Stimulated activated CD4-positive, alpha-beta T cell treated with anti-CD3 and anti-CD28 coated beads, Interleukin-12 subunit alpha, Interleukin-12 subunit beta, amount 100 ng/mL, for 4 hours (primary cell): ENCODE data around the gene SEMA3F.
"Not testable (repeated sequence)": the region's sequence is repeated elsewhere in the genome, so short reads cannot be mapped to it uniquely, and the experiment has no call there.

ENCODE experiments used
- DNase-seq: peaks from one replicate; pipeline ENCODE4 v3.0.0-alpha.2; 2020

Gene SEMA3F

GRCh38 chr3:50194128-50194902 lies 39.2 kb downstream of the SEMA3F start:
- DNase-seq: peak; percentile 83

DNA sequence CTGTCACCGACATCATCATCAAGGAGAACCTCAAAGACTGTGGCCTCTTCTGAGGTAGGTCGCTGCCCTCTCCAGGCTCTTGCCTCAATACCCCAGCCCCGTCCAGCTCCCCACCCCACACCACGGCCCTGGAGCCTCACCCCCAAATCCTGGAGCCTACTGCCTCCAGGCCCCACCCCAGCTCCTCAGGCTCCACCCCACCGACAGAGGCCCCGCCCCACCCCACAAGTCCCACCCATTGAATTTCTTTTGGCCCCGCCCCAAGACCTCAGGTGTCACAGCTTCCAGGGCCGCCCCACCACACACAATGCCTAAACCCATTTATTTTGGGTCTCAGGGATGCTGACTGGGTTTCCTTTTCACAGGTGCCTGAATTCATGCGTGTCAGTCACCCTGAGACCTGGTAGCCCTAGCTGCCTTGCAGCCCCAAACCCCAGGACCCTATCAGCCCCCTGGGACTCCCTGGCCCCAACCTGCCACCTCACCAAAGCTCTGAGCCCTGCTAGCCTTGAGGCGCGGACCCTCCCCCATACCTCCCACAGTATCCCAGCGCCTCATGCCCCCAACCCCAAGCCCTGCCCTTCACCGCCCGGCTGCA lies 39.9 kb downstream of the SEMA3F start:
- DNase-seq: peak; percentile 24

- DNase-seq: no peak
These were observed 40.6 kb downstream of the SEMA3F start for GRCh38 chr3:50195501-50196252.

DNA sequence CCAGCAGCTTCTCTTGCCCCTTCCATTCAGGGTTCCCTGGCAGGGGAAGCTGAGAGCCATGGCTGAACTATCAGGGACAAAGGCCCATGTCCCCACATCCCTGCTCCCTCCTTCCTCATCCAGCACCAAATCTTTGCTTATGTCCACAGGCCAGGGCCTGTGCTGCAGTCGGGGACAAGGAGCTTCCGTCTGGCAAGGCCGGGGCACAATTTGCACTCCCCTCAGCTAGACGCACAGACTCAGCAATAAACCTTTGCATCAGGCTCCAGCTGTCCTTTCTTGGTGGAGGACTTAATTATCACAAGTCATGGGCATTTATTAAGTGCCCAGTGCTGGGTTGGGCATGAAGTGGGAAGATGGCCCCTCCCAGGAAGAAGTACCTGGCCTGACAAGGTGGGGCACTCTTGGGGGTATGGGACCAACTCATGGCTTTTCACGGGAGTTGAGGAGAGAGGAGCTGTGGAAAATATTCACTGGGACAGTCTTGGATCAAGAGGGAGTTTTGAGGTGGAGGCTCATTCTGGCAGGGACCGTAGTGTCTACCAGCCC lies 41.2 kb downstream of the SEMA3F start:
- DNase-seq: no peak

DNA sequence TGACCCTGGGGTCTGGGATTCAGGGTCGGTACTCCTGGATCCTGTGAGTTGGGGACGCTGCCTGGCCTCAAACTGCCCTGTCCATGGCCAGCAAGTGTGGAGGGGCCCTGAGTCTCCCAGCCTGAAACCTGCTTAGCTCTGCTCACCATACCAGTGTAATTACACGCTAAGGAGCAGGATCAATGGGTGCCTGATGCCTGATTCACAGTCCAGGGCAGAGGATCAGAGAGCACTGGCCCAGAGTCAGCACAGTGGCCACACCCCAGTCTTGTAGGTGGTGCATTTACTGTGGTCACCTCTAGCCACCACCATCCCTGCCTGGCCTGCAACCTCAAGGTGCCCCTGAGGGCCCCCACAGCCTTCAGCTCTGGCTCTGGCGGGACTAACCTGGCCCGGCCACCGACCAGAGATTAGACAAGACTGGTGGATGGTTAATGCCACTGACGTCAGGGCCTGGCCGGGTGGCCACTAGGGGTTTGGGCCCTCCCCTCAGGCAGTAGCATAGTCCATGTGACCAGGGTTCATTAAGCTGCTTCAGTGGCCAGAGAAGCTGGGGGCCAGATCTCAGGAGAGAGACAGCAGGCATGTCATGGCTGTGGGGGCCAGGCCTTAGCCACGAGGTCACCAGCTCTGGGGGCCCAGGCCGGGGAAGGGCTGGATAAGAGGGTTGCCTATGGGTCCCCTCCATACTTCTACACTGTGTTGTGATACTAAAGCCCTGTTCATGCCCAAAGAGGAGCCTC lies 46.6 kb downstream of the SEMA3F start:
- no peak for DNase-seq

- DNase-seq: no peak
These were observed 47.4 kb downstream of the SEMA3F start for GRCh38 chr3:50202353-50203112.

GRCh38 chr3:50203113-50203808 lies 48.1 kb downstream of the SEMA3F start:
- DNase-seq: no peak

DNA sequence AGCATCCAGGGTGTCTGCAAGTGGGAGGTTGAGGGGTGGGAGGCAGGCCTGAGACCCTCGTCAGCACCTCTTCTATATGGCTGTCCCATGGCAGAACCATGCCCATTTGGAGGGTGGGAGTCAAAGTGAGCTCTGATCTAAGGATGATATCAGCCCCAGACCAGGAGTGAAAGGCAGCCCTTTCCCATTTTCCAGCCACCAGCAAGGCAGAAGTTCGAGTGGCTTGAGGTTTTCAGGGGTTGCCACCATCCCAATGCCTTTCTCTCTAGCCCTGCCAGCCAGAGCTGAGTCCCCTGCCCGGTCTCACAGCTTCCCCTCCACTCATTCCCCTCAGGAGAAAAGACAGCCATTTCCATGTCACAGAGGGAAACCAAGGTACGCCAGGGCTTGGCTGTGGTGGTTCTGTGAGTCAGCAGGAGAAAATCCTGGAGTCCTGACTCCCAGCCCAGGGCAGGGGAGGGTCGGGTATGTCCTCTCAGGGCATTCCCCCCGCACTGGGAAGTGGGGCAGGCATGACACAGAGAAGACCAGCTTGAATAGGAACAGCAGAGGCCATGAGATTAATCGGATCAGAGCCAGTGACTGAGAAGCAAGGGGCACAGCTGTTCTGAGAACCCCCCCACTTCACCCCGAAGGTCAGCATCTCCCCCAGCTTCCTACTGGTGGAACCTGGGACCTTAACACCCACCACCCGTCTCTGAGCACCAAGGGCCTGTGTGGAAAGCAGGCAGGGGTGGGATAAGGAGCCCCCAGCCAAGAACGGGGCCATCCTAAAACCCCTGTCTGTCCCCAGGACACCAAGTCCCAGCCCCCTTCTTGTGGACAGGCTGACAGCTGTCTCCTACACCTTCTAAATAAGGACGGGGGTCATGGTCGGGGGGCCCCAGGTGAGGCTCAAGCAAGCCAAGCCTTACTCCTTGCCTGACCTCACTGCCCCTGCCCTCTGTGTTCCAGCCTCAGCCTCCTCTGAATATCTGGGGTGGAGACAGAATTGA lies 49.0 kb downstream of the SEMA3F start:
- DNase-seq: no peak

GRCh38 chr3:50204804-50205412 lies 49.8 kb downstream of the SEMA3F start, which contains the start of gene SLC38A3:
SLC38A3 (plus strand) TSS chr3:50205271; CDS start chr3:50214200, 8,929 bp downstream.
- no peak for DNase-seq

- peak; percentile 23 for DNase-seq
These were observed 50.5 kb downstream of the SEMA3F start for GRCh38 chr3:50205413-50206276.

GRCh38 chr3:50207359-50208042 lies 52.4 kb downstream of the SEMA3F start:
- no peak for DNase-seq

GRCh38 chr3:50208677-50209344 lies 53.7 kb downstream of the SEMA3F start:
- no peak for DNase-seq

GRCh38 chr3:50210176-50210509 lies 55.0 kb downstream of the SEMA3F start:
- no peak for DNase-seq

- DNase-seq: no peak
These were observed 55.6 kb downstream of the SEMA3F start for GRCh38 chr3:50210510-50211367.

DNA sequence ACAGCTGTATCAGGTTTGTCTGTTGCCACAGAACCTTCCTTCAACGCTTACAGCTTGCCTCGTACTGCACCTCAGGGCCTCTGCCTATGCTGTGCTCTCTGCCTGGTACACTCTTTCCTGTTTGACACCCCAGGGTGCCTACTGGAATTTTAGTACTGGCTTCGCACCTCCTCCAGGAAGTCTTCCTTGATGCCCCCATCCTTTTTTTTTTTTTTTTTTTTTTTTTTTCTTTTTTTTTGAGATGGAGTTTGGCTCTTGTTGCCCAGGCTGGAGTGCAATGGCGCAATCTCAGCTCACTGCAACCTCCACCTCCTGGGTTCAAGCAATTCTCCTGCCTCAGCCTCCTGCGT lies 56.2 kb downstream of the SEMA3F start:
- DNase-seq: not testable (repeated sequence)

- no peak for DNase-seq
These were observed 56.8 kb downstream of the SEMA3F start for GRCh38 chr3:50211930-50212329.

DNA sequence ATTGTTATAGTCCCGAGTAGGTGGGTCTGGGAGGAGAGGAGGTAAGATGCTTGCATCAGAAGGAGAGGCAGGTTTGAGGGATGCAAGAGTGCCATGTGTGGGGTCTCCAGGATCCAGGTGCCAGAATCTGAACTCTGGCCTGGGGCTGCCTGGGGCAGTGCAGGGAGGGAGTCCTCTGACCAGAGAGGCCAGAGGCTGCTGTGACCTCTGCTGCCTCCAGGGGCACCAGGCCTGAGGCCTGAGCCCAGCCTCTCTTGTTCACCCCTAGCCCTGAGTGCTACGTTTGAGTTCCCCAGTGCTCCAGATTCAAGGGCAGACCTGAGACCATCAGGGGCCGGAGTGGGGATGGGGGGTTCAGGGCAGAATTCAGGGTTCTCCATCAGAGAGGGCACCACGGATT lies 57.4 kb downstream of the SEMA3F start:
- DNase-seq: no peak
